ENCODE data around the gene SOCS7. TPM values are rescaled to one million over a fixed set of nuclear protein-coding genes. Genes with fewer than 3 reads are reported as not detected.

SOCS7 gene
- total RNA-seq, 1 donor from 2014 or later, result 10.3 TPM

DNA sequence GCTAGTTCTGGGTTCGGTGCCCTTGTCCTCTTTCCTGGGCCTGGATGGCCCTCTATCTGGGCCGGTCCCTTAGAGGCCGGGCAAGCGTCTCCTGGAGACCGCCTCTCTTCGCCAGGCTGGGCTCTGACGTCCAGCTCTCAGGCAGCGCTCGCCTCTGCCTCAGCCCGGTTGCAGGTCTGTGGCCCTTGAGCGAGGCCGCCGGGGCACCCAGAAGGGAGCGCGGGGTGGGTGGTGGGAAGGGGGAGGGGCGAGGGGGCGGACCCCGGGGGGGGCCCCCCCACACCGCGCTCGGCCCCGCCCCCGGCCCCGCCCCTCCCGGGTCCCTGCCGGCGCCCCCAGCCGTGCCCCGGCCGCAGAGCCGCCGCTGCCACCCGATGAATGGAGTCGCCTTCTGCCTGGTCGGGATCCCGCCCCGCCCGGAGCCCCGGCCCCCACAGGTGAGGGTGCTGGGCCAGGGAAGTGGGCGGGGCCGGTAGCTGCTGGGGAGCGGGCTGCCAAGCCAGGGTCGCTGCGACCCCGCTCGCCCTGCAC is 76.5 kb downstream of the SOCS7 start, which contains the start of gene ARHGAP23:
Gene ARHGAP23 (plus strand): TSS at position 353 of the 531 bp plus-strand sequence. CDS start 22 bp downstream, at position 375.
- H3K4me1 ChIP-seq, result peaks cover 12 to 43% of the 10 kb centered on the region in 2 donors
- intact Hi-C loops (cut with DNase I), result loop anchor here (1.0 to 10.0 kb wide), 2 partner anchors 36 to 237 kb away; no protein-coding TSS in a partner anchor
- no peaks in the 10 kb centered on the region for H3K9me3 ChIP-seq
- peak within 1 kb of the TSS; percentile 81 to 98 for H3K4me3 ChIP-seq
- TF ChIP-seq, protein P1, sequence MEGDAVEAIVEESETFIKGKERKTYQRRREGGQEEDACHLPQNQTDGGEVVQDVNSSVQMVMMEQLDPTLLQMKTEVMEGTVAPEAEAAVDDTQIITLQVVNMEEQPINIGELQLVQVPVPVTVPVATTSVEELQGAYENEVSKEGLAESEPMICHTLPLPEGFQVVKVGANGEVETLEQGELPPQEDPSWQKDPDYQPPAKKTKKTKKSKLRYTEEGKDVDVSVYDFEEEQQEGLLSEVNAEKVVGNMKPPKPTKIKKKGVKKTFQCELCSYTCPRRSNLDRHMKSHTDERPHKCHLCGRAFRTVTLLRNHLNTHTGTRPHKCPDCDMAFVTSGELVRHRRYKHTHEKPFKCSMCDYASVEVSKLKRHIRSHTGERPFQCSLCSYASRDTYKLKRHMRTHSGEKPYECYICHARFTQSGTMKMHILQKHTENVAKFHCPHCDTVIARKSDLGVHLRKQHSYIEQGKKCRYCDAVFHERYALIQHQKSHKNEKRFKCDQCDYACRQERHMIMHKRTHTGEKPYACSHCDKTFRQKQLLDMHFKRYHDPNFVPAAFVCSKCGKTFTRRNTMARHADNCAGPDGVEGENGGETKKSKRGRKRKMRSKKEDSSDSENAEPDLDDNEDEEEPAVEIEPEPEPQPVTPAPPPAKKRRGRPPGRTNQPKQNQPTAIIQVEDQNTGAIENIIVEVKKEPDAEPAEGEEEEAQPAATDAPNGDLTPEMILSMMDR (IDR thresholded peaks at IDR 0.05), result no peak
- H3K27me3 ChIP-seq, result no peaks in the 10 kb centered on the region
- peak in 1 of 2 donors; percentile 87 for DNase-seq (ENCODE audit: low spot score in 2 of 2)
- peak within 1 kb of the TSS; percentile 94 to 98 for H3K27ac ChIP-seq
- H3K36me3 ChIP-seq, result no peaks in the 10 kb centered on the region

DNA sequence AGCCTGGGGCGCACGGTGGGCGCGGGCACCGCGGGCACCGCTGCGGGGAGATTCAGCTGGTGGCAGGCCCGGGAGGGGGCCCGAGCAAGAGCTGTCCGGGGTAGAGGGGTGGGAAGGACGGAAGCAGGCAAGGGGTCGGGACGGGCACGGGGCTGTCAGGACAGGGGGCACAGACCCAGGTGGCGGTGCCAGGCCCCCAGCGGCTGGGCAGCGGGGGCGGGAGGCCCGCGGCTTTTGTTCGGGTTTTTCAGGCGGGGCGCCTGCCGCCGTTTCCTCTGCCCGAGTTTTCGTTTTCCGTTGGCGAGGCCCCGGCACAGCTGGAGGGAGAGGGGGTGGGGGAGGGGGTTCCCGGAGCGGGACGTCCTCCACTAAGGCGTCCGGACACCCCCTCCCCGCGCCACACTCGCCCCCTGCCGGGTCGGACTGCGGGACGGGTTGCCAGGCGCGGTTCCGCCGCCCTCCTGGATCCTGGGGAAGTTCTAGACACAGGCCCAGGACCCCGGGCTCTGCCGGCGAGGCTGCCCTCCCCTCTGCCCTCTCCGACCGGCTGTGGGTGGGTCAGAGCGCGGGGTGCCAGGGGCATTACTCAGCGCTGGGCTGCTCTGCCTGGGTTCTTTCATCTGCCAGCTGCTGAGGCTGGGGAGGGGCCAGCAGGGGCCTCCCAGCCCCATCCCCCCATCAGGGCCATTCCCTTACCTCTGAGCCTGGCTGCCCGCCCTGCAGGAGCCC is 77.2 kb downstream of the SOCS7 start:
- peak; percentile 46 to 88 for DNase-seq (ENCODE audit: low spot score in 2 of 2)

DNA sequence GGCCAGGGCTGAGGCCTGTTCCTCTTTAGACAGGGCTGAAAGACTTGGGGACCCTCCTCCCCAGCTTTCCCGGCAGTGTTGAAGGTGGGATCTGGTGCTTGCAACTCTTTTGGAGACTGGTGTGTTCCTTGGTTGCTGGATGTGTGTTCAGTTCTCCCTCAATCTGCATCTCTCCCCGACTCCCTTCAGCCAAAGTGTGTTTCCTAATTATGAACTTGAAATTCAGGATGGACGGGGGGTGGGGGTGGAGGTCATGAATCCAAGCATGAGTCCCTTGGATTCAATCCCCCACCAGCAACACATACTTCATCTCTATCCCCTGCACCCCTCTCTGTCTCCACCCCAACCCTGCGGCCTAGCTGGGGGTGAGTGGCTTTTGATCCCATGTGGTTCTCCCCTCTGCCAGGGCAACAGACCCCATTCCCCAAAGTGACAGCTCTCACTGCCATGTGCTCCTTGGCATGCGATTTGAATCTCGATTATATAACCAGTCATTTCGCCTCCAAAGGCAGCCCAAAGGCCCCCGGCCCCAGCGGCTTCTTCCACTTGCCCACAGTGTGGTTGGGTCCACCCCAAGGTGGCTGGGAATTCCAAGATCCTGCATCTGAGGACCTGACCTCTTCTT is 77.9 kb downstream of the SOCS7 start:
- Histone ChIP-seq H3K4me3 (peak overlapping the region; percentile 81 to 98), H3K27ac (peak overlapping the region; percentile 94 to 98), H3K36me3 (no peaks in the 10 kb centered on the region), H3K4me1 (peaks cover 12 to 43% of the 10 kb centered on the region in 2 donors), H3K9me3 (no peaks in the 10 kb centered on the region), H3K27me3 (no peaks in the 10 kb centered on the region)
- intact Hi-C loops (cut with DNase I), result loop anchor here (10.0 kb wide), 1 partner anchor 235 kb away; no protein-coding TSS in a partner anchor
- TF ChIP-seq, protein P1 (IDR thresholded peaks at IDR 0.05), result no peak
- no peak for DNase-seq (ENCODE audit: low spot score in 2 of 2)

More for the DNA sequence above, 77.2 kb downstream of the SOCS7 start:
- peaks cover 12 to 43% of the 10 kb centered on the region in 2 donors for H3K4me1 ChIP-seq
- no peaks in the 10 kb centered on the region for H3K36me3 ChIP-seq
- H3K27ac ChIP-seq, result peak overlapping the region; percentile 94 to 98
- peak overlapping the region; percentile 81 to 98 for H3K4me3 ChIP-seq
- no peaks in the 10 kb centered on the region for H3K27me3 ChIP-seq
- H3K9me3 ChIP-seq, result no peaks in the 10 kb centered on the region
- intact Hi-C loops (cut with DNase I), result loop anchor here (1.0 to 10.0 kb wide), 2 partner anchors 35 to 236 kb away; no protein-coding TSS in a partner anchor
- TF ChIP-seq, protein P1 (IDR thresholded peaks at IDR 0.05), result no peak

DNA sequence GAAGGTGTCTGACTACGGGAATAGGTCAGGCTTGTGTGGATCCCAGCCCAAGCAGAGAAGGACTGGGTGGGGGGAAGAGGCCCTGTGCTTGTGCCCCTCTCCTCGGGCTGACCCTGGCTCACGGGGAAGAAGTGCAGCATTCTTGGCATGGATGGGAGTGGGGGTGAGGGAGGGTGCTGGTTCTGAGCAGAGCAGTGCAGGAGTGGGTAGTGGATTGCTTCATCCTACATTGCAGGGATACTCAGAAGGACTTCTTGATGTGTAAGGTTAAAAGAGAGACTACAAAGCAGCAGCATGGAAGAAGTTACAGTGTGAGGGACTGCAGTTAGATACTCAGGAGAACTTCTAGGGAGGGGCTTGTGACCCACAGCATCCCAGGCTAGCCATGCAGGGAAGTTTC is 78.7 kb downstream of the SOCS7 start:
- no peaks in the 10 kb centered on the region for H3K27me3 ChIP-seq
- intact Hi-C loops (cut with DNase I), result no loop called here
- no peaks in the 10 kb centered on the region for H3K9me3 ChIP-seq
- peaks cover 12 to 40% of the 10 kb centered on the region in 2 donors for H3K4me1 ChIP-seq
- TF ChIP-seq, protein P1 (IDR thresholded peaks at IDR 0.05), result no peak
- peak overlapping the region; percentile 94 to 98 for H3K27ac ChIP-seq
- H3K36me3 ChIP-seq, result no peaks in the 10 kb centered on the region
- no peak for DNase-seq (ENCODE audit: low spot score in 2 of 2)
- peak overlapping the region in 1 of 2 donors; percentile 98 for H3K4me3 ChIP-seq

DNA sequence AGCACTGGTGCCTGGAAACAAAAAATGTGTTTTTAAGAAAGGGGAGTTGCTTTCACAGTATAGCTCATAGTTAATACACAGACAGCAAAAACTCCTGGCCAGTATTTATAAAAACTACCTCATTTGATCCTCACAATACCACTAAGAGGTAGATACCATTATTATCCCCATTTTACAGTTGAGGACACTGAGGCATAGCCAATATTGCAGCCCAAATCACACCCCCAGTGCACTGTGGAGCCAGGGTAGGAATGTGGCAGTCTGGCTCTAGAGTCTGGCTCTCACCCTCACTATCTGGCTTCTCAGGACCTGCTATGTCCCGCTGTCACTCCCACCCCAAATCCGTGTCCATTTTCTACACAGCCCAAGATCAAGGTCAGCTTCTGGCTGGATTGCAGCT is 79.2 kb downstream of the SOCS7 start:
- TF ChIP-seq, protein P1 (IDR thresholded peaks at IDR 0.05), result no peak
- Histone ChIP-seq H3K36me3 (no peaks in the 10 kb centered on the region), H3K27me3 (no peaks in the 10 kb centered on the region), H3K4me3 (no peak overlapping the region), H3K9me3 (no peaks in the 10 kb centered on the region), H3K27ac (peak overlapping the region; percentile 94 to 98), H3K4me1 (peaks cover 12 to 37% of the 10 kb centered on the region in 2 donors)
- intact Hi-C loops (cut with DNase I), result no loop called here
- no peak for DNase-seq (ENCODE audit: low spot score in 2 of 2)

Data from ascending aorta (tissue), 2 donors.